ENCODE results near the gene DERL2.
A peak's percentile ranks its signal among the peaks of the same experiment; 100 is the strongest.

DERL2 gene

GRCh38 chr17:5500589-5501391, 14.8 kb upstream of the DERL2 start:
- peak; percentile 93 for DNase-seq

- no peak for DNase-seq
Observed at GRCh38 chr17:5500247-5500588, 14.2 kb upstream of the DERL2 start.

- peak; percentile 42 for DNase-seq
Observed at GRCh38 chr17:5499476-5500231, 13.7 kb upstream of the DERL2 start.

- no peak for DNase-seq
Observed at GRCh38 chr17:5492970-5493369, 7.0 kb upstream of the DERL2 start.

GRCh38 chr17:5488752-5489151, 2.8 kb upstream of the DERL2 start:
- DNase-seq: no peak

- peak; percentile 99 for DNase-seq
Observed at GRCh38 chr17:5486206-5487124, 487 bp upstream of the DERL2 start, which contains the start of gene MIS12. Gene MIS12, plus strand, starts transcription at chr17:5486566. Its CDS starts 2,297 bp downstream, at chr17:5488863.

GRCh38 chr17:5481451-5481850, 4.5 kb downstream of the DERL2 start:
- DNase-seq: no peak

- no peak for DNase-seq
Observed at GRCh38 chr17:5480962-5481361, 5.0 kb downstream of the DERL2 start.

- no peak for DNase-seq
Observed at GRCh38 chr17:5478992-5479391, 7.0 kb downstream of the DERL2 start.

GRCh38 chr17:5473906-5474305, 12.1 kb downstream of the DERL2 start:
- DNase-seq: no peak

- no peak for DNase-seq
Observed at GRCh38 chr17:5472511-5472910, 13.5 kb downstream of the DERL2 start.

- DNase-seq: no peak
Observed at GRCh38 chr17:5468075-5468473, 17.9 kb downstream of the DERL2 start.

- no peak for DNase-seq
Observed at GRCh38 chr17:5467416-5467815, 18.6 kb downstream of the DERL2 start.

- no peak for DNase-seq
Observed at GRCh38 chr17:5466295-5466694, 19.7 kb downstream of the DERL2 start.

- DNase-seq: no peak
Observed at GRCh38 chr17:5464717-5465507, 21.1 kb downstream of the DERL2 start.

- DNase-seq: no peak
Observed at GRCh38 chr17:5446786-5447185, 39.2 kb downstream of the DERL2 start.

- no peak for DNase-seq
Observed at GRCh38 chr17:5444209-5444608, 41.8 kb downstream of the DERL2 start.

GRCh38 chr17:5443728-5444127, 42.2 kb downstream of the DERL2 start:
- DNase-seq: no peak

- no peak for DNase-seq
Observed at GRCh38 chr17:5439446-5439764, 46.6 kb downstream of the DERL2 start.

- peak; percentile 76 for DNase-seq
Observed at GRCh38 chr17:5438716-5439445, 47.1 kb downstream of the DERL2 start, which contains the start of gene C1QBP. Gene C1QBP, minus strand, starts transcription at chr17:5439155. Its CDS starts 82 bp downstream, at chr17:5439073.

- DNase-seq: no peak
Observed at GRCh38 chr17:5437721-5438317, 48.2 kb downstream of the DERL2 start.
